Erythroblast (primary cell): ENCODE data around the gene NPB.

Source experiments
- DNase-seq, 2 experiments: peaks; one replicate each; lab custom pipeline; 2025; lab: John Stamatoyannopoulos, UW
- GATA1 ChIP-seq: IDR thresholded peaks from 2 replicates; pipeline ENCODE4 v1.6.1; 2011; ENCODE audit warnings: low read depth, mild to moderate bottlenecking, control low read depth, low read length, moderate library complexity
- POLR2A ChIP-seq: IDR thresholded peaks from 2 replicates; pipeline ENCODE4 v1.6.1; 2011; ENCODE audit warnings: mild to moderate bottlenecking, low read length

Gene NPB

GRCh38 chr17:81934098-81934757, 32.2 kb downstream of the NPB start:
- DNase-seq = no peak
- TF ChIP-seq POLR2A (no peak), GATA1 (no peak)

- DNase-seq = no peak
- no peak for TF ChIP-seq POLR2A
- no peak for TF ChIP-seq GATA1
These were observed 33.0 kb downstream of the NPB start for GRCh38 chr17:81934850-81935708.

GRCh38 chr17:81935709-81936084, 33.7 kb downstream of the NPB start:
- no peak for TF ChIP-seq POLR2A
- DNase-seq = no peak

GRCh38 chr17:81939218-81939617, 37.2 kb downstream of the NPB start:
- no peak for DNase-seq
- no peak for TF ChIP-seq POLR2A
- no peak for TF ChIP-seq GATA1

GRCh38 chr17:81939881-81940385, 37.9 kb downstream of the NPB start:
- TF ChIP-seq POLR2A (no peak), GATA1 (no peak)
- no peak for DNase-seq

GRCh38 chr17:81940538-81941483, 38.8 kb downstream of the NPB start:
- no peak for TF ChIP-seq POLR2A
- TF ChIP-seq GATA1 = no peak
- DNase-seq = no peak

- DNase-seq = no peak
These were observed 39.6 kb downstream of the NPB start for GRCh38 chr17:81941484-81942166.

GRCh38 chr17:81942167-81942553, 40.1 kb downstream of the NPB start:
- TF ChIP-seq GATA1 (no peak), POLR2A (no peak)
- DNase-seq = no peak

More at GRCh38 chr17:81941484-81942166, 39.6 kb downstream of the NPB start:
- TF ChIP-seq POLR2A = no peak
- TF ChIP-seq GATA1 = no peak

- no peak for DNase-seq
- TF ChIP-seq GATA1 = no peak
- no peak for TF ChIP-seq POLR2A
These were observed 42.8 kb downstream of the NPB start for GRCh38 chr17:81944858-81945257.

- TF ChIP-seq GATA1 (no peak), POLR2A (no peak)
- DNase-seq = no peak
These were observed 45.2 kb downstream of the NPB start, which contains the start of gene MYADML2 for GRCh38 chr17:81947189-81947588. Gene MYADML2, minus strand, starts transcription at chr17:81947233. Its CDS starts 5,492 bp downstream, at chr17:81941741.

- no peak for DNase-seq
- TF ChIP-seq GATA1 (no peak), POLR2A (no peak)
These were observed 46.8 kb downstream of the NPB start for GRCh38 chr17:81948635-81949378.

GRCh38 chr17:81950501-81950900, 48.5 kb downstream of the NPB start:
- TF ChIP-seq POLR2A (no peak), GATA1 (no peak)
- no peak for DNase-seq

- no peak for DNase-seq
These were observed 50.0 kb downstream of the NPB start for GRCh38 chr17:81951785-81952684.

More at GRCh38 chr17:81951785-81952684, 50.0 kb downstream of the NPB start:
- no peak for TF ChIP-seq POLR2A
- no peak for TF ChIP-seq GATA1
